Measurements from ENCODE around the gene DACT3.
A peak's percentile ranks its signal among the peaks of the same experiment; 100 is the strongest.

Gene DACT3

DNA sequence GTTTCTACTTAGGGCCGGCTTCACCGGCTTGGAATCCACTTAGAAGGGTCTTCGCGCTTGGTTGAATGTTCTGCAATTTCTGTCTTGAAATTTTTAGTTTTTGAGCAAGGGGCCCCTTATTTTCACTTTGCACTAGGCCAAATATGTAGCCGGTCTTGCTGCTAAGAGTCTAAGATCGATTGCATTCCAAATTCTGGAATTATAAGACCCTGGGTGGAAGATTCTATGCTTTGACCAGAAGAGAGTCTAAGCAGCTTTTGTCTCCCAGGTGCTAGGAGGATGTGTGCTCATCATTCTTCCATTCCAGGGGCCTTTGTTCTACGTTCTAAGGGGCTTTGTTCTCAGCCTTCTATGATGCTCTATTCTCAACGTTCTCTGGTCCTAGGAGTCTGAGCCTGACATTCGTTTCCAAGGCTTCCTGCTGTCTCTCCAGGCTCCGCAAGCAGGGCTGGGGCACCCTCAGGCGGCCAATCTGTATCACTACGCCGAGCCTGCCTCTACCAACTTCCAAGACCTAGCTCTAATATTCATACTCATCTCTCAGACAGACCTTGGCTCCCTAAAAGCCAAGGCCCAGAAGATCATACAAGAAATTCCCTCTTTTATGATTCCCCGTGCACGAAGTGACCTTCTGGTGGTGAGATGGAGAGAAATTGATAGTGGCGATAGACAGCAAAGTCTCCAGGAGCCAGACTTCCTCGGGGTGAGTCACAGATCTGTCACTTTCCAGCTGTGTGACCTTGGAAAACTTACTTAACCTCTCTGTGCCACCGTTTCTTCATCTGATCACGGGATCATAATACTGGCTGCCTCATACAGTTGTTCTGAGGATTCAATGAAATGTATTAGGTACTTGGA lies 982 bp upstream of the DACT3 start:
- peak; percentile 73 for DNase-seq

GRCh38 chr19:46660551-46661019 lies 397 bp downstream of the DACT3 start:
- no peak for DNase-seq

- DNase-seq, result no peak
These were observed 919 bp downstream of the DACT3 start for GRCh38 chr19:46660008-46660517.

DNA sequence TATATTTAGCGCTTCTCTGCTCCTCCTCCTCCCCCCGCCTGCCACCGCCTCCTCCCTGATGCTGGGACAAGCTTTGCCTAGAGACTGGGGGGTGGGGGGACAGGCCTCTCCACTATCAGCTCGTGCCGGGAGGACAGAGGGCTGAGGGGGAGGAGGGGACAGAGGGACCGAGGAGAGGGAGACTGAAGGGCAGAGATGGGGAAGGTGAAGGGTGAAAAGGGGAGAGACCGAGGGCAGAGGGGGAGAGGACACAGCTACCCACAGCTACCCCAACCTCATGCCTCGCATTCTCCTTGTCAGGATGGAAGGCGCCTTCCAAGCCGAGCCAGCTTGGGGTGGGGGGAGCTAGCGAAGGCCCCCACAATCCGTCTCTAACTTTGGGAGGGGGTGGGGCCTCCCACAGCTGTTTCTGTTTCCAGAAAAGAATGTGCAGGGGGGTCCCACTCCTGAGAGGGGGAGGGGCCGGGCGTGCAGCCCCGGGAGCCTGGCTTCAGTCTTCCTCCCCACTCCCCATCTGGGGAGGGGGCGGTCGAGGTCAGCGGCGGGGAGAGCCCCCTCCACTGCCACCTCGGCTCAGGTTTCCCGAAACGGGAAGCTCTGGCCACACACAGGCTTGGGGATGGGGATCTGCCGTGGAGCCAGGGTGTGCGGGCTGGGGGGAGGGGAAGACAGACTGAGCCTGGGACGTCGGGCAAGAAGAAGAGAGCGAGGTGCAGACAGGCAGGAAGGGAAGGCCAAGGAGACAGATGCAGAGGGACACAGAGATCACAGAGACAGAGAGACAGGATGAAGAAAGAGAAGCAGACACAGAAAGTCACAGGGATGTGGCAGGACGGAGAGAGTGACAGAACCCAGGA lies 1.6 kb downstream of the DACT3 start:
- no peak for DNase-seq

DNA sequence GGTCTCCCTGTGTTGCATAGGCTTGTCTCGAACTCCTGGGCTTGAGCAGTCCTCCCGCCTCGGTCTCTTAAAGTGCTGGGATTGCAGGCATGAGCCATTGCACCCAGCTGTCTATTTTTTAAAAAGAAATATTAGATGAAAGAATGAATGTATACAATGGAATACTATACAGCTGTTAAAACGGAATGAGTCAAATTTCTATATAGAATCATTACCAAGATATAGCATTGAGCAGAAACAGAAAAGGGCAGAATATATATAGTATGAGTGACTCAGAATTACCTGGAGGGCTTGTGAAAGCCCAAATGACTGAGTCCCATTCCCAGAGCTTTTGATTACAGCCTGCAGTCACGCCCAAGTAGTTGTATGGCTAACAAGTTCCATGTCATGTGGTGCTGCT lies 4.4 kb downstream of the DACT3 start:
- no peak for DNase-seq

DNA sequence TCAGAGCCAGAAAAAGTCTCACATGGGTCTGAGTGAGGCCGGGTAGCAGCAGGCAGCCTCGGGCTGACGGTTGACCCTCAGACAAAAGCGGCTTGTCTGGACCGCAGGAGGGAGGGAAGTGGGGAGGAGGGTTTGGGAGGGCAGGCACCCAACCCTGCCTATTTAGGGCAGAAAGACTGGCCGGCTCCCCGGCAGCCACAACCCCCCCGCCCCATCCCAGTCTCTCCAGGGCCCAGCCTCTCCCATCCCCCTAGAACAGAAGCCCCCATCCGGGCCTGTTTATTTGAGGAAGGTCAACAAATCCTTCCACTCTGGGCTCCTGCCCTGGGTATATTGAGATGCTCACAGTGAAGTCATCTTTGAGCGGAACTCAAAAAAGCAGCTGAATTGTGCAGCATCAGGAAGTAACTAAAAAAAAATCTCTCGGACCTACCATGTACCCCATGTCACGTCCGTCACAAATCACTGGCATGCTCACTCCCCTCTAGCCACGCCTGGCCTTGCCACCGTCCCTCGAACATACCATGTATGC lies 6.3 kb downstream of the DACT3 start:
- no peak for DNase-seq

GRCh38 chr19:46650445-46650844 lies 10.5 kb downstream of the DACT3 start:
- no peak for DNase-seq

- DNase-seq, result no peak
These were observed 11.7 kb downstream of the DACT3 start for GRCh38 chr19:46648961-46649960.

DNA sequence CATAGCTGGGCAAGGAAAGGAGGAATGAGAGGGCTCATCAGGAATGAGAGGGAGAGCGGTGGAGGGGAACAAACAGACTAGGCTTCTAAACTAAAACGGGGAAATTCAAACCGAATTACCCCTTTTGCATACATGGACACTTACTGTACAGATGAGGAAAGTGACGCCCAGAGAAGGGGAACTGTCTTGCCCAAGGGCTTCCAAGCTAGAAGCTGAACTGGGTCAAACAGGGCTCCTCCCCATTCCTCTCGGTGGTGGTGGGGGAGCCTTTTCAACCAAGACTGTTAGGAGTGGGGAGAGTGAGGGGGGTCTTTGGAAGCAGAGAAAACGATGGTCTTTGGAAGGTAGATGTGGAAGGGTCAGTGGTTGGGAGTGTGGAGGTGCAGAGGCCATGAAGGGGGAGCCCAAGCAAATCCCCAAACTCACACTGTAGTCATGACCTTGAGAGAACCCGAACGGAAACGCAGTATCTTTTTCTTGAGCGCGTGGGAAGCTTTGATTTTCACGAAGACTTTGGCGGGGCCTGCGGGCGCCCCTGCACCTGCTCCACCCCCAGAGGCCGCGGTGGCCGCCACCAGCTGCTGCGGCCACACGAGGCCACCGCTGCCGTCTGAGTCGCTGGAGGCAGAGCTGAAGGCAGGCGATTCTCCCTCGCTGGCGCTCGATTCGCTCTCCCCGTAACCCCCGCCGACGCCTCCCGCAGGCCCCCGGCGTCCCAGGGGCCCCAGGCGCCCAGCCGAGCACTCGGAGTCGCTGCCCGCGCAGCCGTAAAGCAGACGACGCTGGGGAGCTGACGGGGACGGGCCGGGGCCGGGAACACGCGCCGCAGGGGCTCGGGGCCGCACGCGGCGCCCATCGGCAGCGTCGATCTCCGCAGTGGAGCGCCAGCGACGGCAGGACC lies 12.7 kb downstream of the DACT3 start:
- no peak for DNase-seq

DNA sequence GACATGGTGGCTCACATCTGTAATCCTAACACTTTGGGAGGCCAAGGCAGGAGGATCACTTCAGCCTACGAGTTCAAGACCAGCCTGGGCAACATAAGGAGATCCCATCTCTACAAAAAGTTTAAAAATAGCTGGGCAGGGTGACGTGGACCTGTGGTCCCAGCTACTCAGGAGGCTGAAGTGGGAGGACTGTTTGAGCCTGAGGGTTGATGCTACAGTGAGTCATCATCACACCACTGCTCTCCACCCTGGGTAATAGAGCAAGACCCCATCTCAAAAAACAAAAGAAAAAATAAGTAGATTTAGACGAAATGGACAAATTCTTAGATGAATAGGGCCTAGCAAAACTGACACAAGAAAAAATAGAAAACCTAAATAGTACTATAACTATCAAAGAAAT lies 14.6 kb downstream of the DACT3 start:
- no peak for DNase-seq

DNA sequence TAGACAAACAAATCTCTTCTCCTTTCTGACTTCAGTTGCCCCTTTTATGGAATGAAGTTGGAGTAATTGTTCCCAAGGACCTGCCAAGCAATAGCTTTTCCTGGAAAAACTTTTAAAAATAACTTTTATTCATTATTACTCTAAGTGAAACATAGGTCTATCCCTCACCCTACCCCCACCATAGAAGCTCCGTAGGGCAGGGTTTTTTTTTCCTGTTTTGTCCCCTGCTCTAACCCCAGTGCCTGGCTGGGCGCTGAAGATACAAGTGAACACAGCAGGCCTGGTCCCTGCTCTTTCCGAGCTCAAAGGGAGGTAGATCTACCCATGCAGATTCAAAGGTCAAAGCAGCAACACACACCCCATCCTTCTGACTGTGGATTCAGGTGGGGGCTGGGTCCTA lies 16.3 kb downstream of the DACT3 start:
- DNase-seq, result no peak

- DNase-seq, result no peak
These were observed 20.3 kb downstream of the DACT3 start for GRCh38 chr19:46640656-46641055.

DNA sequence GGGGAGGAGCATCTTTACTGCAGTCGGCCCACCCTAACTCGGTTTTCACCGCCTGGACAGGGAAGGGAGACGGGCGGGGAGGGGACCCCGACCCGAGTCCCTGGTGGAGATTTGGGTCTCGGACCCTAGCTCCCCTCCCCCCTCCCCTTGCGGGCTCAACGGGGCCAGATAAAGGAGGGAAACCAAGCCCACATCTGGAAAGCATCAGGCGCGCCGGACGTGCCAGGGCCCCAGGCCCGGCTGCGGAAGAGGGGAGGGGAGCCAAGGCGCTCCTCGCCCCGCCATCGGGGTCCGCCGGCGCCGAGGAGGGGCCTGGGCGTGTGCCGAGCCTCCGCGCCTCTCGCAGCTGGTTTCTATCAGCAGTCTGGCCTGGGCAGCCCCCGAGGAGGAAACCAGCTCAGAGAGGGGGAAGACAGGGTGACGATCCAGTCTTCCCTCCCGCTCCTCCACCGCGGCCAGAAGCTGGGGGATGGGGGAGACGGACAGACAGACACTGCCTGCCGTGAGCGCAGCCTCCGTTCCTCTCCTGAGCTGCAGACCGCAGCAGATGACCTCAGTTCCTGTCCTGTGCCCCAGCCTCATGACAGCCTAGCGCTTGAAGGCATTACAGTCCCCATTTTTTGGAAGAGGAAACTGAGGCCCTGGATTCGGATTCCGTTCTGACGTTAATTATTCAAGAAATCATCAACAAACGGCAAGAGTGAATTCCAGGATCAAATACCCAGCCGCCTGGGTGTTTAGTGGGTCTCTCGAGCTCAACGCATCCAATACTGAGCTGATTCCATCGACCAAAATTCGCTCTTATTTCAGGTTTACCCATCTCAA lies 21.4 kb downstream of the DACT3 start:
- DNase-seq, result no peak

DNA sequence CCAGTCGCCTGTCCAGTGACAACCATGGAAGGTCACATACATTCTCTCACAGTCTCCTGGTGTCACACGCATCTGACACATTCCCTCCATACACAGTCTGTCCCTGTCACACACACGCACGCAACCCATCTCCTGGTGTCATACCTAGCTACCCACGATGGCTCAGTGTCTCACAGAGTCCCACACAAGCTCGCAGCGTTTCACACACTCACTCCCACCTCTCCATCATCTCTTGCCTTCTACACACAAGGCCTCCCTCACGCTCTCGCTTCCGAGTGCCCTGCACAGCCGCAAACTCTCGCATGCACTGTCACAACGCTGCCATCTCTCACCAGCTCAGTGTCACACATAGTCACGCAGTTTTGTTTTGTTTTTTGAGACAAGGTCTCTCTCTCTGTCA lies 23.8 kb downstream of the DACT3 start:
- DNase-seq, result no peak

- no peak for DNase-seq
These were observed 24.8 kb downstream of the DACT3 start, which contains the start of gene GNG8 for GRCh38 chr19:46635920-46636761. GNG8 (minus strand) TSS chr19:46636202; CDS start chr19:46634682, 1,520 bp downstream.

- DNase-seq, result no peak
These were observed 26.2 kb downstream of the DACT3 start for GRCh38 chr19:46634656-46635218.

- no peak for DNase-seq
These were observed 26.8 kb downstream of the DACT3 start for GRCh38 chr19:46634045-46634655.

DNA sequence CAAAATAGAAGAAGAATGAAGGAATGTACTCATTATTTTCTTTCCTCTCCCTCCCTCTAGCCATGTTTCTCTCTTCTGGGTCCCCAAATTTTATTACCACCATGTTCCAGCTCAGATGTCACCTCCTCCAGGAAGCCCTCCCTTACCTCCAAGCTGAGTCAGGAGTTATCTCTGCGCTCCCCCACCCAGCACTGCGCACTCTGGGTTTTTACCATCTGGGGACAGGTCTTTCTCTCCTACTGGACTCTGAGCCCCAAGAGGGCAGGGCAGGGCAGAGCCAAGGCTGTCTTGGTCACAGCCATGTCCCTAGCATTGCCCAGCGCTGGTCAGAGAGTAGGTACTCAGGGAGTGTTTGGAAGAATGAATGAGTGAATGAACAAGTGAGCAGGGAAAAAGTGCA lies 27.9 kb downstream of the DACT3 start:
- DNase-seq, result no peak
